Right cardiac atrium (tissue), 5 donors: Measurements from ENCODE around the gene F13B. TPM values are rescaled to one million over a fixed set of nuclear protein-coding genes. Genes with fewer than 3 reads are reported as not detected.

ENCODE experiments used
- ATAC-seq, 2 donors: fragments of 200-7000 bp; cut with Tn5 transposase; one replicate each; pipeline versions ENCODE4 v1.8.0 to v1.9.1; 2020; ENCODE audit warnings: moderate library complexity in 2 of 2, mild to moderate bottlenecking in 1 of 2
- DNase-seq, 3 donors: peaks; one replicate each; pipeline ENCODE4 v3.0.0-alpha.2; 2020
- H3K27ac ChIP-seq: one replicate; pipeline ENCODE4 v1.5.1; 2013; ENCODE audit warnings: mild to moderate bottlenecking, low read length, control low read depth, moderate library complexity
- H3K27me3 ChIP-seq: one replicate; pipeline ENCODE4 v1.6.1; 2013; ENCODE audit not compliant: control insufficient read depth, insufficient read depth
- H3K4me1 ChIP-seq: one replicate; pipeline ENCODE4 v1.6.1; 2013; ENCODE audit warnings: low read length; ENCODE audit not compliant: control insufficient read depth, insufficient read depth
- H3K4me3 ChIP-seq: one replicate; pipeline ENCODE4 v1.5.1; 2013; ENCODE audit warnings: low read length, control low read depth
- H3K9me3 ChIP-seq: one replicate; pipeline ENCODE4 v1.6.1; 2013; ENCODE audit warnings: low read length; ENCODE audit not compliant: control insufficient read depth
- WGBS: extraction: QIAGEN DNeasy Blood & Tissue Kit; methylation state at CpG from one replicate; pipeline ENCODE4 v1.1.7; 2013; 5-methylcytosine and 5-hydroxymethylcytosine counted together
- intact Hi-C, 4 donors: fragments of 100-400 bp; cut with DNase I; formaldehyde crosslinking; loops; one replicate each; pipeline versions ENCODE4 v1.11.0 to v1.14.0; 2022 to 2023
- polyA plus RNA-seq: library from polyadenylated mRNA; stranded (reverse); fragments of 200-250 nt; gene quantifications from one replicate; pipeline ENCODE4 v1.2.3, GENCODE V29; 2013
- total RNA-seq, 4 donors: library from RNA; stranded (reverse); fragmentation: NEBNext Ultra II Directional; extraction: Animal tissue kit (Norgen Biotek cat#: 25700); gene quantifications; one replicate each; pipeline ENCODE4 v1.2.1, GENCODE V29; 2021
- donor health status: healthy with polysubstance abuse.
- donor health status: DM: no; HTN: yes; CAD: no.
- donor health status: DM: no; HTN: no; CAD: no.
- donor health status: DM: no; HTN: yes; CAD: no; lungs with severe emphysema.
- donor health status: DM: yes; HTN: yes; CAD: no.

The F13B gene
- total and polyA plus RNA-seq, 5 donors, result not detected

DNA sequence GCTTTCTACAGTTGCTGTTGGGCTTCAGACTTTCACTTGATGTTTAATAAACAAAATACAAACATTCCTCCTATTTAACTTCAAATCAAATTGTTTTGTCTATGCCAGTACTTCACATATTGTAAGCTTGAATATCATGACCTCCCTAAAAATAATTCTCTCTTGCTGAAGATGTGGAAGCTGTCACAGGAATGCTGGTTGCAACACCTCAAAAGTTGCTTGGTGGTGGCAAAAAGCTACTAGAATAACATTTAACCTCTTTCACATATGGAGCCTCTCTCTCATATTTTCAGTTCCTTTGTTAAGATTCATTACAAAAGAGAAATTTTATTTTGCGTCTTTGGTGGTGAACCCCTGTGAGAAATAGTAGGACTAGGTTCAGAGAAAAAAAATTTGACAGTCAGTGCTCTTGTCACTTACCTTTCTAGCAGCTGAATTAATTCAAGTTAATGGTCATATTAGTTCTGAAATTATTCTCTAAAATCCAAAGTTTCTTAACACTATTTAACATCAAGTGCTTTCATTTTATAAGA is 25.5 kb upstream of the F13B start:
- intact Hi-C loops, result no loop called here
- 98% methylated on average over 1 of the region's 1 CpG for WGBS

GRCh38 chr1:197083474-197083873 is 16.4 kb upstream of the F13B start:
- H3K27me3 ChIP-seq, result no peaks in the 10 kb centered on the region
- no peak overlapping the region for H3K4me3 ChIP-seq
- no peak for DNase-seq
- intact Hi-C loops, result no loop called here
- ATAC-seq, result no peak
- no peaks in the 10 kb centered on the region for H3K9me3 ChIP-seq
- H3K27ac ChIP-seq, result no peak overlapping the region
- no peaks in the 10 kb centered on the region for H3K4me1 ChIP-seq

More for the DNA sequence above, 25.5 kb upstream of the F13B start:
- Histone ChIP-seq H3K4me3 (no peak overlapping the region), H3K27me3 (no peaks in the 10 kb centered on the region), H3K9me3 (no peaks in the 10 kb centered on the region), H3K27ac (no peak overlapping the region), H3K4me1 (no peaks in the 10 kb centered on the region)
- DNase-seq, result no peak
- no peak for ATAC-seq

- H3K27me3 ChIP-seq, result no peaks in the 10 kb centered on the region
- 98% methylated on average over 5 of the region's 5 CpGs for WGBS
- H3K27ac ChIP-seq, result no peak overlapping the region
- H3K4me1 ChIP-seq, result no peaks in the 10 kb centered on the region
- DNase-seq (no peak), ATAC-seq (no peak)
- no peak overlapping the region for H3K4me3 ChIP-seq
- intact Hi-C loops, result no loop called here
- no peaks in the 10 kb centered on the region for H3K9me3 ChIP-seq
Observed at GRCh38 chr1:197081117-197081753, 14.2 kb upstream of the F13B start.

GRCh38 chr1:197080323-197080722 is 13.3 kb upstream of the F13B start:
- DNase-seq, result no peak
- 84% methylated on average over 2 of the region's 2 CpGs for WGBS
- no peaks in the 10 kb centered on the region for H3K4me1 ChIP-seq
- intact Hi-C loops, result no loop called here
- ATAC-seq, result no peak
- H3K27ac ChIP-seq, result no peak overlapping the region
- no peak overlapping the region for H3K4me3 ChIP-seq
- no peaks in the 10 kb centered on the region for H3K9me3 ChIP-seq
- H3K27me3 ChIP-seq, result no peaks in the 10 kb centered on the region

DNA sequence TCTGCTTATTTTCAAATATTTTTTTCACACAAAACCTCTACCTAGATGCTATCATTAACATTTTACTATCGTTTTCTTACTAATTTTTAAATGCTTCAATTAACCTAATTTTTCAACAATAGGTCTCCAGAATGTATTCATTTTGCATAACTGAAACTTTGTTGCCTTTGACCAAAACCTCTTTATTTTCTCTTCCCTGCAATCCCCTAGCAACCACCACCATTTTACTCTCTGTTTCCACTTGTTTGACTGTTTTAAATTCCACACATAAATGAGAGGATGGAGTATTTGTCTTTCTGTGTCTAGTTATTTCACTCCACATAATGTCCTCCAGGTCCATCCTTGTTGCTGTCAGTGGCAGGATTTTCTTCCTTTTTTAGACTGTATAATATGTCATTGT is 9.5 kb upstream of the F13B start:
- H3K4me1 ChIP-seq, result no peaks in the 10 kb centered on the region
- no peaks in the 10 kb centered on the region for H3K9me3 ChIP-seq
- no peaks in the 10 kb centered on the region for H3K27me3 ChIP-seq
- WGBS, result 68% methylated on average over 1 of the region's 1 CpG
- intact Hi-C loops, result no loop called here
- ATAC-seq, result no peak
- no peak overlapping the region for H3K27ac ChIP-seq
- H3K4me3 ChIP-seq, result no peak overlapping the region
- no peak for DNase-seq

DNA sequence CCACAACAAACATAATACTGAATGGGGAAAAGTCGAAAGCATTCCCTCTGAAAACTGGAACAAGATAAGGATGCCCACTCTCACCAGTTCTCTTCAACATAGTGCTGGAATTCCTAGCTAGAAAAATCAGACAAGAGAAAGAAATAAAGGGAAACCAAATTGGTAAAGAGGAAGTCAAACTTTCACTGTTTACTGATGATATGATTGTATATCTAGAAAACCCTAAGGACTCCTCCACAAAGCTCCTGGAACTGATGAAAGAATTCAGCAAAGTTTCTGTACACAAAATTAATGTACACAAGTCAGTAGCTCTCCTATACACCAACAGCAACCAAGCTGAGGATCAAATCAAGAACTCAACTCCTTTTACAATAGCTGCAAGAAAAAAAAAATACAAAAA is 6.9 kb upstream of the F13B start:
- Histone ChIP-seq H3K27ac (no peak overlapping the region), H3K27me3 (no peaks in the 10 kb centered on the region), H3K4me1 (no peaks in the 10 kb centered on the region), H3K9me3 (no peaks in the 10 kb centered on the region), H3K4me3 (no peak overlapping the region)
- intact Hi-C loops, result no loop called here
- ATAC-seq (no peak), DNase-seq (no peak)
- 79% methylated on average over 1 of the region's 1 CpG for WGBS

DNA sequence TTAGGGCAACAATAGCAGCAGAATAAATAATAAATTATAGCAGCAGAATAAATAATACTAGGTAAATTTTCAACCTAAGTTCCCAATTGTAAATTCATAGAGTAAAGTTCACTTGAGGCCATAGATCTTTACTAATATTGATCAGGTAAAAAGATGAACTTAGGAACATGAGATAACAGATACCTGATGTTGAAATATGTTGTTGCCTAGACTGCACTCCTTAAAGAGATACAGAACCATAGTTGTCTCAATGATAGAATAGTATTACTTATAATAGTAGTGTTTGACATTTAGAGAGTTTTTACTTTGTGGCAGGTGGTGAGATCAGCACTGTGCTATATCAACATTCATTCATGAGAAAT is 378 bp upstream of the F13B start:
- no peak for DNase-seq
- Histone ChIP-seq H3K9me3 (no peaks in the 10 kb centered on the region), H3K27me3 (no peaks in the 10 kb centered on the region), H3K4me1 (no peaks in the 10 kb centered on the region), H3K4me3 (no peak overlapping the region), H3K27ac (no peak overlapping the region)
- intact Hi-C loops, result no loop called here
- no peak for ATAC-seq

DNA sequence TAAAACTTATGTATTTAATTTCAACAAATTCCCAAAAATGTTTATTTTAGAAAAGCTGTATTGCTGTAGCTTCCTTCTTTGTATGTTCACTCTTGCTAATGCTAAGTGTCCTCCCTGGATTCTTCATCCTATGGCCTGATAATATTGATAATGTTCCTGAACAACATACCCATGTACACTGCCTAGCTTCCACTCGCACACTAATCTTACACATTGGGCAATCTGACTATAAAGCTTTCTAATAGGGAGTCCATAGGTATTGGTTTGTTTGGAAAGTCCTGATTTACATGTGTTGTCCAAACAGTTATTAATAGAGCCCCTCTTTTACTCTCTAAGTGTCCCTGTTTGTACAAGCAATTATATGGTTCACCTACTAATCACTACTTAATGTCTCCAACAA is 783 bp downstream of the F13B start:
- WGBS, result 92% methylated on average over 1 of the region's 1 CpG
- no peak for ATAC-seq
- Histone ChIP-seq H3K27ac (no peak overlapping the region), H3K4me3 (no peak overlapping the region), H3K27me3 (no peaks in the 10 kb centered on the region), H3K9me3 (no peaks in the 10 kb centered on the region), H3K4me1 (no peaks in the 10 kb centered on the region)
- DNase-seq, result no peak
- intact Hi-C loops, result no loop called here

GRCh38 chr1:197065559-197065958 is 1.5 kb downstream of the F13B start:
- H3K27me3 ChIP-seq, result no peaks in the 10 kb centered on the region
- H3K4me3 ChIP-seq, result no peak overlapping the region
- intact Hi-C loops, result no loop called here
- no peak overlapping the region for H3K27ac ChIP-seq
- H3K9me3 ChIP-seq, result no peaks in the 10 kb centered on the region
- ATAC-seq, result no peak
- DNase-seq, result no peak
- no peaks in the 10 kb centered on the region for H3K4me1 ChIP-seq

DNA sequence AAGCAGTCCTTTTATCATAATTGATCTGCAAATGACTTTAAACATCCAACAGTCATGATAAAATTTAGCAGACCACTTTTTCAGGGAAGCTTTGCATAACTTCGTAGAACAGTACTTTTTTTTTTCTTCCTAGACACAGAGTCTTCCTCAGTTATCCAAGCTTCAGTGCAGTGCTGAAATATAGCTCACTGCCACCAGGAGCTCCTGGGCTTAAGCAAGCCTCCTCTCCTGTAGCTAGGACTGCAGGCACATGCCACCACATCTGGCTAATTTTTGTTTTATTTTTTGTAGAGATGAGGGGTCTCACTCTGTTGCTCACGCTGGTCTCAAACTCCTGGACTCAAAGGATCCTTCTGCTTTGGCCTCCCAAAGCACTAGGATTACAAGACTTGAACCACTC is 3.8 kb downstream of the F13B start:
- Histone ChIP-seq H3K4me3 (no peak overlapping the region), H3K27ac (no peak overlapping the region), H3K9me3 (no peaks in the 10 kb centered on the region), H3K4me1 (no peaks in the 10 kb centered on the region), H3K27me3 (peaks cover 2% of the 10 kb centered on the region)
- ATAC-seq (no peak), DNase-seq (no peak)
- intact Hi-C loops, result no loop called here
- WGBS, result 77% methylated on average over 2 of the region's 2 CpGs

DNA sequence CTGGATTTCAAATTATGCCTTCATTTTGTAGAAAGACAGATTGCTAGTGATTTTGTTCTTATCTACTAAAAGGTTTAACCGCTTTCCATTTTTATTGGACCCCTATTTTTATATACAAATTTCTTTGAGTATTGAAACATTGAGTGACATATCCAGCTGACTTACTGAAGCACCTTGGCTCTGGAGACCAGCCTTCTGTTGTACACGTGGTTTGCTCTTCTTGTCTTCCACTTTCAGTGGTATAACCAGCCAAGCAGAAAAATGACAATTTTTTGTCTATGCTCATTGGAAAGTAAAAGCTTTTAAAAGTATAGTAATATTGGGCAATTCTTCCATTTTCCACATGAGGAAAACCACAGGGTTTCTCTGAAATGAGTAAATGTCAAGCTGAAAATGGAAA is 4.4 kb downstream of the F13B start:
- intact Hi-C loops, result no loop called here
- no peak overlapping the region for H3K27ac ChIP-seq
- no peaks in the 10 kb centered on the region for H3K4me1 ChIP-seq
- peaks cover 2% of the 10 kb centered on the region for H3K27me3 ChIP-seq
- no peaks in the 10 kb centered on the region for H3K9me3 ChIP-seq
- DNase-seq (no peak), ATAC-seq (no peak)
- 78% methylated on average over 2 of the region's 2 CpGs for WGBS
- no peak overlapping the region for H3K4me3 ChIP-seq

- intact Hi-C loops, result no loop called here
- no peaks in the 10 kb centered on the region for H3K9me3 ChIP-seq
Observed at GRCh38 chr1:197049100-197049499, 18.0 kb downstream of the F13B start.

More at GRCh38 chr1:197049100-197049499, 18.0 kb downstream of the F13B start:
- Histone ChIP-seq H3K4me3 (no peak overlapping the region), H3K27me3 (no peaks in the 10 kb centered on the region), H3K4me1 (no peaks in the 10 kb centered on the region), H3K27ac (no peak overlapping the region)
- no peak for ATAC-seq
- no peak for DNase-seq
